Immature natural killer cell (primary cell): Measurements from ENCODE around the gene ITGA11. TPM values are rescaled to one million over a fixed set of nuclear protein-coding genes. Genes with fewer than 3 reads are reported as not detected.

Source experiments
- DNase-seq, 3 donors: peaks; one replicate each; pipeline ENCODE4 v3.0.0; 2022; ENCODE audit warnings: mixed read lengths in 1 of 3
- H3K27ac Mint-ChIP-seq, 6 donors: one replicate each; pipeline ENCODE4 v1.8.0; 2020; ENCODE audit warnings: mixed read lengths in 6 of 6, mild to moderate bottlenecking in 5 of 6, inconsistent platforms in 4 of 6, moderate library complexity in 3 of 6
- H3K27me3 Mint-ChIP-seq, 3 donors: one replicate each; pipeline ENCODE4 v1.8.0; 2020 to 2021; ENCODE audit warnings: low read depth in 3 of 3, mild to moderate bottlenecking in 3 of 3, mixed read lengths in 3 of 3, moderate library complexity in 3 of 3, inconsistent platforms in 1 of 3
- H3K36me3 Mint-ChIP-seq, 3 donors: one replicate each; pipeline ENCODE4 v1.8.0; 2020; ENCODE audit warnings: mixed read lengths in 3 of 3, inconsistent platforms in 2 of 3, mild to moderate bottlenecking in 2 of 3
- H3K4me1 Mint-ChIP-seq, 2 donors: one replicate each; pipeline ENCODE4 v1.8.0; 2020; ENCODE audit warnings: inconsistent platforms in 2 of 2, mild to moderate bottlenecking in 2 of 2, mixed read lengths in 2 of 2, moderate library complexity in 1 of 2
- H3K4me3 Mint-ChIP-seq, 5 donors: one replicate each; pipeline ENCODE4 v1.8.0; 2020; ENCODE audit warnings: mild to moderate bottlenecking in 5 of 5, mixed read lengths in 5 of 5, inconsistent platforms in 3 of 5, moderate library complexity in 3 of 5
- H3K9me3 Mint-ChIP-seq, 6 donors: one replicate each; pipeline ENCODE4 v1.8.0; 2020; ENCODE audit warnings: mild to moderate bottlenecking in 6 of 6, mixed read lengths in 6 of 6, inconsistent platforms in 4 of 6, moderate library complexity in 3 of 6
- polyA plus RNA-seq, 3 donors: library from polyadenylated mRNA; unstranded; fragments of 300-500 nt; fragmentation: Illumina TruSeq; gene quantifications; one replicate each; pipeline ENCODE4 v1.2.3, GENCODE V29; 2021

The ITGA11 gene
- polyA plus RNA-seq, 3 donors from 2014 or later = not detected

- Mint-ChIP-seq H3K27ac (no peak overlapping the region), H3K27me3 (peaks cover 2 to 7% (median 6%) of the 10 kb centered on the region in 3 donors), H3K9me3 (no peaks in the 10 kb centered on the region), H3K4me1 (no peaks in the 10 kb centered on the region), H3K4me3 (no peak overlapping the region), H3K36me3 (no peaks in the 10 kb centered on the region)
- DNase-seq = no peak
Observed at GRCh38 chr15:68465861-68466560, 34.0 kb upstream of the ITGA11 start.

GRCh38 chr15:68464448-68465090, 32.6 kb upstream of the ITGA11 start:
- H3K4me3 Mint-ChIP-seq = no peak overlapping the region
- DNase-seq = no peak
- H3K4me1 Mint-ChIP-seq = no peaks in the 10 kb centered on the region
- peaks cover 2 to 6% (median 3%) of the 10 kb centered on the region in 3 donors for H3K27me3 Mint-ChIP-seq
- H3K9me3 Mint-ChIP-seq = peaks cover 0 to 5% (median 0%) of the 10 kb centered on the region in 6 donors
- no peak overlapping the region for H3K27ac Mint-ChIP-seq
- H3K36me3 Mint-ChIP-seq = no peaks in the 10 kb centered on the region

DNA sequence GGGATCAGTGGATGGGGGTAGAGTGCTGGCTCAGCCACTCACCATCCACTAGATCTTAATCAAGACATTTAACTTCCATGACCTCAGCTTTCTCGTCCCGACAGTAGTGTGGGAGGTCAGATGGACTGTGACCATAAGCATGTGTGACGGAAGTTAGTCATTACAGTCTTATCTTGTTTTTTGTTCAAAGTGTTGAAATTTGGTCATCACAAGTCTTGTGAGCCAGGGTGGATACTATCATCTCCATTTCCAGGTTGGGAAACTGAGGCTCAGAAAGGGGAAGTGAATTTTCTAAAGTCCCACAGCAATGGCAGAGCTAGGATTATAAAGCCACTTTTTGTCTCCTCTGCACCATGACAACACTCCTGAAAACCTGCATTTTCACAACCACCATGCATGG, 32.0 kb upstream of the ITGA11 start:
- H3K9me3 Mint-ChIP-seq = peaks cover 0 to 5% (median 0%) of the 10 kb centered on the region in 6 donors
- H3K27ac Mint-ChIP-seq = no peak overlapping the region
- no peaks in the 10 kb centered on the region for H3K4me1 Mint-ChIP-seq
- H3K4me3 Mint-ChIP-seq = no peak overlapping the region
- no peak for DNase-seq
- H3K36me3 Mint-ChIP-seq = no peaks in the 10 kb centered on the region
- peaks cover 2 to 6% (median 3%) of the 10 kb centered on the region in 3 donors for H3K27me3 Mint-ChIP-seq

- Mint-ChIP-seq H3K4me3 (no peak overlapping the region), H3K9me3 (peaks cover 0 to 5% (median 0%) of the 10 kb centered on the region in 6 donors), H3K27ac (no peak overlapping the region), H3K36me3 (no peaks in the 10 kb centered on the region), H3K4me1 (no peaks in the 10 kb centered on the region), H3K27me3 (peaks cover 2 to 6% (median 3%) of the 10 kb centered on the region in 3 donors)
- no peak for DNase-seq
Observed at GRCh38 chr15:68463444-68463843, 31.5 kb upstream of the ITGA11 start.

GRCh38 chr15:68460166-68460565, 28.2 kb upstream of the ITGA11 start:
- H3K27me3 Mint-ChIP-seq = peaks cover 0 to 2% (median 2%) of the 10 kb centered on the region in 3 donors
- H3K4me1 Mint-ChIP-seq = no peaks in the 10 kb centered on the region
- H3K9me3 Mint-ChIP-seq = peaks cover 0 to 5% (median 0%) of the 10 kb centered on the region in 6 donors
- H3K27ac Mint-ChIP-seq = no peak overlapping the region
- H3K36me3 Mint-ChIP-seq = no peaks in the 10 kb centered on the region
- no peak for DNase-seq
- H3K4me3 Mint-ChIP-seq = no peak overlapping the region

DNA sequence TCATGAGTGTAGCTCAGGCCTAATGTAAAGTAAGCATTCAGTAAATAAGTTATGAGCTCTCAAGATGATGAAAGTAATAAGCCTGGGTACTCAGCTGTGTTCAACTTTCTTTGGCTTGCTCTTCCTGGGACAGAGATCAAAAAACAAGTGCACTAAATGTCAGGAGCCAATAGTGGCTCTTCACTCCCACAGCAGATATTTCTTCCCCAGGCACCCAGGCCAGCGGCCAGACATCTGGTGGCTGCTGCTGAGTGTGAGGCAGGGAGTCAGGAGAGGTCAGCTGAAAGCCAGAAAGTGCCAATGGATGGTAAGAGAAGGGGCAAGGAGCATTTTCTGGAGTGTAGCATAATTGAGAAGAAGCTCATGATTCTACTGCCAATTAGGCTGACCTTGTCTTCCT, 18.2 kb upstream of the ITGA11 start:
- no peak overlapping the region for H3K27ac Mint-ChIP-seq
- H3K4me1 Mint-ChIP-seq = no peaks in the 10 kb centered on the region
- no peaks in the 10 kb centered on the region for H3K36me3 Mint-ChIP-seq
- peaks cover 0 to 1% (median 0%) of the 10 kb centered on the region in 6 donors for H3K9me3 Mint-ChIP-seq
- no peak overlapping the region for H3K4me3 Mint-ChIP-seq
- H3K27me3 Mint-ChIP-seq = peaks cover 10 to 41% (median 12%) of the 10 kb centered on the region in 3 donors
- no peak for DNase-seq

- Mint-ChIP-seq H3K27me3 (peaks cover 5 to 41% (median 10%) of the 10 kb centered on the region in 3 donors), H3K36me3 (peaks cover 0 to 2% (median 0%) of the 10 kb centered on the region in 3 donors), H3K27ac (no peak overlapping the region), H3K4me3 (no peak overlapping the region), H3K4me1 (no peaks in the 10 kb centered on the region), H3K9me3 (peaks cover 0 to 1% (median 0%) of the 10 kb centered on the region in 6 donors)
- no peak for DNase-seq
Observed at GRCh38 chr15:68449389-68449788, 17.4 kb upstream of the ITGA11 start.

- Mint-ChIP-seq H3K36me3 (peaks cover 0 to 3% (median 0%) of the 10 kb centered on the region in 3 donors), H3K27ac (no peak overlapping the region), H3K4me3 (no peak overlapping the region), H3K27me3 (peaks cover 7 to 35% (median 10%) of the 10 kb centered on the region in 3 donors), H3K4me1 (no peaks in the 10 kb centered on the region), H3K9me3 (no peaks in the 10 kb centered on the region)
- no peak for DNase-seq
Observed at GRCh38 chr15:68447976-68448755, 16.2 kb upstream of the ITGA11 start.

DNA sequence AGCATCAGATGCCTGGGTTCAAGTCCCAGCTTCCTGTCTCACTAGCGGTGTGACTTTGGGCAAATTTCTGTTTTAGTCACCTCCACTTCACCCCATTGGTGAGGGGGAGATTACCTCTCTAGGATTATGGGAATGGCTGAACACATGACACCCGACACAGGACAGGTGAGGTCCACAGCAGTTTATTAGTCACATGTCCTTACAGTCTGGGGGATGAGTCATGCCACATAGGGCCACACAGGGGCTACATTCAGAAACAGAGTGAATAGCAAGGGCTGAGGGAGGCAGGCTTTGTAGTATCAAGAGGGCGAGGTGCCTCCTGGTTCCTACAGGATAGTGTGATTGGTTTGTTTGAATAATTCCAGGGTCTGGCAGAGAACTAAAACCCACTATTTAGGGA, 15.2 kb upstream of the ITGA11 start:
- no peak for DNase-seq
- H3K36me3 Mint-ChIP-seq = peaks cover 0 to 3% (median 0%) of the 10 kb centered on the region in 3 donors
- H3K27me3 Mint-ChIP-seq = peaks cover 7 to 35% (median 10%) of the 10 kb centered on the region in 3 donors
- H3K27ac Mint-ChIP-seq = no peak overlapping the region
- H3K9me3 Mint-ChIP-seq = no peaks in the 10 kb centered on the region
- no peak overlapping the region for H3K4me3 Mint-ChIP-seq
- no peaks in the 10 kb centered on the region for H3K4me1 Mint-ChIP-seq

- peaks cover 0 to 3% (median 0%) of the 10 kb centered on the region in 3 donors for H3K36me3 Mint-ChIP-seq
- no peak for DNase-seq
- no peak overlapping the region for H3K4me3 Mint-ChIP-seq
- H3K27me3 Mint-ChIP-seq = peaks cover 3 to 26% (median 13%) of the 10 kb centered on the region in 3 donors
- no peak overlapping the region for H3K27ac Mint-ChIP-seq
- H3K4me1 Mint-ChIP-seq = no peaks in the 10 kb centered on the region
- H3K9me3 Mint-ChIP-seq = no peaks in the 10 kb centered on the region
Observed at GRCh38 chr15:68445351-68445750, 13.4 kb upstream of the ITGA11 start.

DNA sequence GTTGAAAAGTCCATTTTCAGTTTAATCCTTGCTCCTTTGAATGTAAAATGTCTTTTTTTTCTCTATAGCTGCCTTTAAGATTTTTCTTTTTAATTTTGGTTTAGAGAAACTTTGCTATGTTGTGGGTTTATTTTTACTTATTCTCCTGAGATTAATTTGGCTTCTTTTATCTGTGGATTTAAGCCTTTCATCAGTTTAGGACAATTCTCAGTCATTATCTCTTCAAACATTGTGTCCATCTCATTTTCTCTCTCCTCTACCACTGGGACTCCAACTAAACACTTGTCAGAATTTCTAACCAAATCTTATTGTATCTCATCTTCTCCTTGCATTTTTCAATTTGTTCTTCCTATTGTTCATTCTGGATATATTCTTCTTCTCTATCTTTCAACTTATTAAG, 12.4 kb upstream of the ITGA11 start:
- Mint-ChIP-seq H3K36me3 (peaks cover 0 to 3% (median 0%) of the 10 kb centered on the region in 3 donors), H3K4me3 (no peak overlapping the region), H3K9me3 (no peaks in the 10 kb centered on the region), H3K27ac (no peak overlapping the region), H3K27me3 (peaks cover 2 to 27% (median 15%) of the 10 kb centered on the region in 3 donors), H3K4me1 (no peaks in the 10 kb centered on the region)
- no peak for DNase-seq

DNA sequence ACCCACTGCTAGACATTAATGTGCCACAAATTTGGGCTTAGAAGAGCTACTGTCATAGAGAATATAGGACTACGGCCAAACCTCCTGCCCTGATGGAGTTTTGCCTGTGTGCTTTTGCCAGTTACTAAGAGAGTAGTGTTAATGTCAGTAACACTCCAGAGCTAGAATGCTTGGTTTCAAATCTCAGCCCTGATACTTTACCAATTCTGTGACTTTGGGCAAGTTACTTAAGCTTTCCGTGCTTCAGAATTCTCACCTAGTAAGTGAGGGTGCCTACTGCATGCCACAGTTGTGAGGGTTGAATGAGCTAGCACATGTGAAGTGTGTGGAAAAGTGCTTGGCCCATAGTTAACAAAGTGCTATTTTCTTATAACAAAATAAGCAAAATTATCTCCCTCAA, 10.9 kb upstream of the ITGA11 start:
- no peak overlapping the region for H3K4me3 Mint-ChIP-seq
- no peak for DNase-seq
- H3K27me3 Mint-ChIP-seq = peaks cover 2 to 14% (median 12%) of the 10 kb centered on the region in 3 donors
- peaks cover 0 to 3% (median 0%) of the 10 kb centered on the region in 3 donors for H3K36me3 Mint-ChIP-seq
- no peaks in the 10 kb centered on the region for H3K9me3 Mint-ChIP-seq
- no peaks in the 10 kb centered on the region for H3K4me1 Mint-ChIP-seq
- H3K27ac Mint-ChIP-seq = no peak overlapping the region

DNA sequence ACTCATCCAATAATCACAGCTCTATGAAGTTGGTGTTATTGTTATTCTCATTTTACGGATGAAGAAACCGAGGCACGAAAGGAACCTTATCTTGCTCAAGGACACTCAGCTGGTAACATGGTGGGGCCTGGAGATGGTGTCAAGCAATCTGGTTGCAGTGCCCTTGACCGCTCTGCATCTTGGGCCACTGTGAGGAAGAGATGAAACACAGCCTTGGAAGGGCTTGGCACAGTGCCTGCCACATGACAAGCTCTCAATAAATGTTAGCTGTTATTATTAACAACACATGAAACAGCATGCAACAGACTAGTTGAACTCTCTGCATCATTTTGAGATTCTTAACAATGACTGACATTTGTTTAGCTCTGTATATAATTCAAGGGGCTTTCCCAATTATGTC, 10.1 kb upstream of the ITGA11 start:
- no peak overlapping the region for H3K4me3 Mint-ChIP-seq
- no peaks in the 10 kb centered on the region for H3K9me3 Mint-ChIP-seq
- peaks cover 0 to 3% (median 0%) of the 10 kb centered on the region in 3 donors for H3K36me3 Mint-ChIP-seq
- peaks cover 2 to 12% (median 9%) of the 10 kb centered on the region in 3 donors for H3K27me3 Mint-ChIP-seq
- no peaks in the 10 kb centered on the region for H3K4me1 Mint-ChIP-seq
- DNase-seq = no peak
- no peak overlapping the region for H3K27ac Mint-ChIP-seq
